BLaER1 treated with 17β-estradiol and CSF1 and Interleukin-3, amounts not matched to agents 10 nM and 100 nM (cell line): ENCODE results near the gene TSC22D4.
"Not testable (repeated sequence)": the region's sequence is repeated elsewhere in the genome, so short reads cannot be mapped to it uniquely, and the experiment has no call there.

Experiments
- H3K27ac ChIP-seq, 11 experiments: shearing (Covaris generic); formaldehyde crosslinking; 2 replicates each; pipeline ENCODE4 v1.8.1; 2022
- H3K27me3 ChIP-seq, 11 experiments: shearing (Covaris generic); formaldehyde crosslinking; 2 replicates each; pipeline ENCODE4 v1.8.1; 2022
- H3K36me3 ChIP-seq, 11 experiments: shearing (Covaris generic); formaldehyde crosslinking; 2 replicates each; pipeline ENCODE4 v1.8.1; 2022
- H3K4me1 ChIP-seq, 10 experiments: shearing (Covaris generic); formaldehyde crosslinking; 2 replicates each; pipeline ENCODE4 v1.8.1; 2022
- H3K4me2 ChIP-seq, 11 experiments: shearing (Covaris generic); formaldehyde crosslinking; 2 replicates each; pipeline ENCODE4 v1.8.1; 2022
- H3K4me3 ChIP-seq, 10 experiments: shearing (Covaris generic); formaldehyde crosslinking; 2 replicates each; pipeline ENCODE4 v1.8.1; 2022
- H3K9ac ChIP-seq, 11 experiments: shearing (Covaris generic); formaldehyde crosslinking; 2 replicates each; pipeline ENCODE4 v1.8.1; 2022
- H3K9me3 ChIP-seq, 11 experiments: shearing (Covaris generic); formaldehyde crosslinking; replicated peaks in 1 of 11; 2 replicates each; pipeline ENCODE4 v1.8.1; 2022
- H4K20me1 ChIP-seq, 11 experiments: shearing (Covaris generic); formaldehyde crosslinking; 2 replicates each; pipeline ENCODE4 v1.8.1; 2022
- Cebpa-rat ChIP-seq, 11 experiments: shearing (Covaris generic); IDR thresholded peaks; 2 replicates each; pipeline ENCODE4 v1.8.1; 2022

The TSC22D4 gene

DNA sequence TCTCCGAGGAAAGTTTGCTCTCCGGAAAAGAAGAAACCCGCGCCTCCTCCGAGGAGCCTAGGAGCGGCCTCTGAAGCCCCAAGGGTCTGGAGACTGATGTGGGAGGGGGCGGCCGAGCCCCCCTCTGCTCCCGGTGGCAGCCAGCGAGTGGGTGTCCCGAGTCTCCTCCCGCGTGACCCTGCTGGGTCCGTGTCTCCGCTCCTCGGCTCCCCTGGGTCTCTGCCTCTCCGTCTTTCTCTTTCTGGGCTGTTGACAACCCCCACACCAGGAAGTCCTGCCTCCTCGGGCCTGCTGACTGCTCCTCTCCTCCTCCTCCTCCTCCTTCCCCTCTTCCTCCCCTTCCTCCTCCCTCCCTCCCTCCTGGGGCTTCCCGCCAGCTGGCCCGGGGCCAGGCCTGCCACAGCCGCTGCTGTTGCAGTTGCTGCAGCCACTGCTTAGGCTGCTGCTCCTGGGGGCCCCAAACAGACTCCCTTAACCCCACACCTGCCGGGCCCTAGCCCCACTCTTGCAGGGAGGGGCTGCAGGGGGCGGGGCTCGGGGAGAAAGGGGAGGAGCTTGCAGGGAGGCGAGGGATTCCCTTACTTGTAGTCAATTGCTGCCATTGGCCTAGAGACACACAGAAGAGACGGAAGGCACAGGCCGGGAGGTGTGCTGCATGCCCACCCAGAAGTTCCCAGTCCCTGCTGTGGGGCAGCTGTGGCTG is at the start of gene TSC22D4:
TSS of gene TSC22D4 (minus strand) at position 257 of the 703 bp plus-strand sequence. CDS start 1,176 bp downstream, outside the sequence.
- peak within 1 kb of the TSS; percentile 97 to 100 (median 99) for H3K4me2 ChIP-seq
- no peak for TF ChIP-seq Cebpa-rat (IDR thresholded peaks at IDR 0.05)
- H3K9me3 ChIP-seq, result no peaks in the 10 kb centered on the region
- peaks cover 9 to 34% (median 28%) of the 10 kb centered on the region in 11 experiments for H3K36me3 ChIP-seq
- H3K4me1 ChIP-seq, result peaks cover 43 to 75% (median 68%) of the 10 kb centered on the region in 10 experiments
- H3K9ac ChIP-seq, result peak within 1 kb of the TSS; percentile 87 to 97 (median 92)
- peak within 1 kb of the TSS; percentile 74 to 100 (median 96) for H3K4me3 ChIP-seq
- peak within 1 kb of the TSS; percentile 73 to 93 (median 89) for H3K27ac ChIP-seq
- no peaks in the 10 kb centered on the region for H3K27me3 ChIP-seq
- peaks cover 36 to 41% (median 36%) of the 10 kb centered on the region in 11 experiments for H4K20me1 ChIP-seq

- not testable (repeated sequence) for H4K20me1 ChIP-seq, H3K27me3 ChIP-seq, H3K4me3 ChIP-seq, H3K27ac ChIP-seq, H3K36me3 ChIP-seq, H3K9ac ChIP-seq
- Histone ChIP-seq H3K4me1 (peaks cover 0 to 15% (median 7%) of the 10 kb centered on the region in 10 experiments; a peak in 13 of 20 replicates), H3K4me2 (peak overlapping the region in 2 of 11 experiments; percentile 20 to 24; a peak in 3 of 22 replicates), H3K9me3 (peaks cover 0 to 13% (median 5%) of the 10 kb centered on the region in 11 experiments; a peak in 7 of 22 replicates)
These were observed 49.3 kb upstream of the TSC22D4 start for GRCh38 chr7:100528108-100528866.

GRCh38 chr7:100523192-100523591 is 44.2 kb upstream of the TSC22D4 start:
- H3K4me1 ChIP-seq, H3K9ac ChIP-seq, H3K36me3 ChIP-seq, H3K27ac ChIP-seq, H4K20me1 ChIP-seq, H3K4me3 ChIP-seq, H3K27me3 ChIP-seq, H3K4me2 ChIP-seq: not testable (repeated sequence)
- H3K9me3 ChIP-seq, result peaks cover 0 to 17% (median 5%) of the 10 kb centered on the region in 11 experiments; a peak in 8 of 22 replicates

DNA sequence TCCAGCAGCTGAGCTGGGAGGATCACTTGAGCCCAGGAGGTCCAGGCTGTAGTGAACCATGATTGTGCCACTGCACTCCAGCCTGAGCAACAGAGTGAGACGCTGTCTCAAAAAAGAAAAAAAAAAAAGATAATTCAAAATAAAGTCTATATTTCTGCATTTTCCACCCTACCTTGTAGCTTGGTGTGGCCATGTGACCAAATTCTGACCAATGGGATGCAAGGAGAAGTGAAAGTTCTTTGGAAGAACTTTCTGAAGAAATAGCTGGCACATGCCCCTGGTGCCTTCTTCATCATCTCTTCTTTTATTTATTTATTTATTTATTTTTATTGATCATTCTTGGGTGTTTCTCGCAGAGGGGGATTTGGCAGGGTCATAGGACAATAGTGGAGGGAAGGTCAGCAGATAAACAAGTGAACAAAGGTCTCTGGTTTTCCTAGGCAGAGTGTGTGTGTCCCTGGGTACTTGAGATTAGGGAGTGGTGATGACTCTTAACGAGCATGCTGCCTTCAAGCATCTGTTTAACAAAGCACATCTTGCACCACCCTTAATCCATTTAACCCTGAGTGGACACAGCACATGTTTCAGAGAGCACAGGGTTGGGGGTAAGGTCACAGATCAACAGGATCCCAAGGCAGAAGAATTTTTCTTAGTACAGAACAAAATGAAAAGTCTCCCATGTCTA is 43.0 kb upstream of the TSC22D4 start:
- peaks cover 0 to 17% (median 5%) of the 10 kb centered on the region in 11 experiments; a peak in 8 of 22 replicates for H3K9me3 ChIP-seq
- H4K20me1 ChIP-seq, H3K36me3 ChIP-seq, H3K4me2 ChIP-seq, H3K27ac ChIP-seq, H3K4me1 ChIP-seq, H3K27me3 ChIP-seq, H3K4me3 ChIP-seq, H3K9ac ChIP-seq: not testable (repeated sequence)

DNA sequence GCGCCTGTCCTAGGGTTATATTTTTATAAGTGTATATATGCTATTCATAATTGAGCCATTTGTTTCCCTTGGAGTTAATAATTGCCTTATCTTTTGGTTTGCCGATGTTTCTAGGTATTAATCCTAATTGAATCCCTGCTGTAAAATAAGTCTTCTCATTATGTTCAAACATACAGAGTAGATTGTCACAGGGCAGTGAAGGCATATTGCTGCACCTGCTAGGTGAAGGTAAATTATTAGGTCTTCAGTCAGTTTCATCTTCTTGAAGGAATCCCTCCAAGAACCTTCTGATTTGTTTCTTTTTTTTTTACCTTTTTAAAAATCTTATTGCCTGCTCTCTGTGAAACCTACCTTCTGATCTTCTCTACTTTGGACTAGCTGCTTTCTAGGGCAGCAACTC is 42.1 kb upstream of the TSC22D4 start:
- no peaks in the 10 kb centered on the region for H3K27me3 ChIP-seq
- H3K9me3 ChIP-seq, result peaks cover 0 to 17% (median 5%) of the 10 kb centered on the region in 11 experiments; a peak in 8 of 22 replicates
- no peak overlapping the region for H3K27ac ChIP-seq
- no peak overlapping the region for H3K4me2 ChIP-seq
- no peak for TF ChIP-seq Cebpa-rat (IDR thresholded peaks at IDR 0.05)
- peaks cover 0 to 8% (median 6%) of the 10 kb centered on the region in 10 experiments; a peak in 18 of 20 replicates for H3K4me1 ChIP-seq
- H3K36me3 ChIP-seq, result no peaks in the 10 kb centered on the region
- no peak overlapping the region for H3K4me3 ChIP-seq
- H4K20me1 ChIP-seq, result no peaks in the 10 kb centered on the region
- H3K9ac ChIP-seq, result no peak overlapping the region

DNA sequence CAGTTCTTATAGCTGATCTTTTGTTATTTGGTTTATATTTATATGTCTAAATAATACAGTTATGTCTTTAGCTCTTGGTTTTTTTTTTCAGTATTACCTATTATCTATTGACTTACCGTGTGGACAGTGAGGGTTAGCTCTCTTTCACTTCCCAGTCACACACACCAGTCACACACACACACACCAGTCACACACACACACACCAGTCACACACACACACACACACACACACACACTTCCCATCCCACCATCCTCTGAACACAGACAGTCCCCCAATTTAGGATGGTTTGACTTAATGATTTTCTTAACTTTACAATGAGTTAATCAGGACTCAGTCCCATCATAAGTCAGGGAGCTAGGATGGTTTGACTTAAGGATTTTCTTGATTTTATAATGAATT is 41.1 kb upstream of the TSC22D4 start:
- Histone ChIP-seq H3K9me3 (peaks cover 0 to 14% (median 5%) of the 10 kb centered on the region in 11 experiments; a peak in 8 of 22 replicates), H3K27me3 (no peaks in the 10 kb centered on the region), H4K20me1 (no peaks in the 10 kb centered on the region), H3K36me3 (no peaks in the 10 kb centered on the region), H3K9ac (no peak overlapping the region), H3K4me2 (no peak overlapping the region), H3K4me3 (no peak overlapping the region), H3K27ac (no peak overlapping the region), H3K4me1 (peaks cover 5 to 18% (median 15%) of the 10 kb centered on the region in 10 experiments)
- no peak for TF ChIP-seq Cebpa-rat (IDR thresholded peaks at IDR 0.05)

- Histone ChIP-seq H3K4me1 (peaks cover 10 to 22% (median 20%) of the 10 kb centered on the region in 10 experiments), H3K36me3 (no peaks in the 10 kb centered on the region), H3K27ac (no peak overlapping the region), H3K27me3 (no peaks in the 10 kb centered on the region), H3K4me2 (no peak overlapping the region), H3K4me3 (no peak overlapping the region), H3K9me3 (peaks cover 0 to 8% (median 3%) of the 10 kb centered on the region in 11 experiments; a peak in 7 of 22 replicates), H4K20me1 (no peaks in the 10 kb centered on the region), H3K9ac (no peak overlapping the region)
- TF ChIP-seq Cebpa-rat (IDR thresholded peaks at IDR 0.05), result no peak
These were observed 40.6 kb upstream of the TSC22D4 start for GRCh38 chr7:100519580-100519979.

- no peak for TF ChIP-seq Cebpa-rat (IDR thresholded peaks at IDR 0.05)
- H3K9ac ChIP-seq, result no peak overlapping the region
- H3K36me3 ChIP-seq, result no peaks in the 10 kb centered on the region
- H3K9me3 ChIP-seq, result peaks cover 0 to 4% (median 0%) of the 10 kb centered on the region in 11 experiments; a peak in 1 of 22 replicates
- no peaks in the 10 kb centered on the region for H3K27me3 ChIP-seq
- no peaks in the 10 kb centered on the region for H4K20me1 ChIP-seq
- no peak overlapping the region for H3K27ac ChIP-seq
- no peak overlapping the region for H3K4me2 ChIP-seq
- no peak overlapping the region for H3K4me3 ChIP-seq
- peaks cover 10 to 22% (median 20%) of the 10 kb centered on the region in 10 experiments for H3K4me1 ChIP-seq
These were observed 38.3 kb upstream of the TSC22D4 start for GRCh38 chr7:100517305-100517704.
